ENCODE results near the gene SMIM20. TPM values are rescaled to one million over a fixed set of nuclear protein-coding genes. Genes with fewer than 3 reads are reported as not detected.

The SMIM20 gene
- total RNA-seq, 2 donors from 2014 or later = 36.5 to 37.4 TPM

- Histone ChIP-seq H3K4me3 (no peak overlapping the region), H3K9ac (ENCODE audit: low read depth in 2 of 2, low read length in 2 of 2) (no peak overlapping the region), H3K4me1 (no peaks in the 10 kb centered on the region), H3K36me3 (no peaks in the 10 kb centered on the region), H3K9me3 (no peaks in the 10 kb centered on the region), H3K27ac (no peak overlapping the region), H3K27me3 (no peaks in the 10 kb centered on the region)
- no peak for TF ChIP-seq CTCF (IDR thresholded peaks at IDR 0.05)
- no peak for DNase-seq
- intact Hi-C loops (cut with DNase I) = no loop called here
Observed at GRCh38 chr4:25883565-25883964, 30.5 kb upstream of the SMIM20 start.

GRCh38 chr4:25884031-25884782 lies 29.8 kb upstream of the SMIM20 start:
- Histone ChIP-seq H3K9ac (ENCODE audit: low read depth in 2 of 2, low read length in 2 of 2) (no peak overlapping the region), H3K36me3 (no peaks in the 10 kb centered on the region), H3K4me1 (no peaks in the 10 kb centered on the region), H3K4me3 (no peak overlapping the region), H3K27me3 (no peaks in the 10 kb centered on the region), H3K9me3 (no peaks in the 10 kb centered on the region), H3K27ac (no peak overlapping the region)
- intact Hi-C loops (cut with DNase I) = no loop called here
- DNase-seq = no peak
- TF ChIP-seq CTCF (IDR thresholded peaks at IDR 0.05) = no peak

GRCh38 chr4:25888781-25889180 lies 25.2 kb upstream of the SMIM20 start:
- H3K4me1 ChIP-seq = no peaks in the 10 kb centered on the region
- H3K9me3 ChIP-seq = no peaks in the 10 kb centered on the region
- intact Hi-C loops (cut with DNase I) = no loop called here
- H3K27ac ChIP-seq = no peak overlapping the region
- no peaks in the 10 kb centered on the region for H3K27me3 ChIP-seq
- TF ChIP-seq CTCF (IDR thresholded peaks at IDR 0.05) = no peak
- H3K4me3 ChIP-seq = no peak overlapping the region
- no peak for DNase-seq
- H3K9ac ChIP-seq (ENCODE audit: low read depth in 2 of 2, low read length in 2 of 2) = no peak overlapping the region
- H3K36me3 ChIP-seq = no peaks in the 10 kb centered on the region

- no peaks in the 10 kb centered on the region for H3K4me1 ChIP-seq
- no peak overlapping the region for H3K4me3 ChIP-seq
- H3K9me3 ChIP-seq = no peaks in the 10 kb centered on the region
- intact Hi-C loops (cut with DNase I) = no loop called here
- no peaks in the 10 kb centered on the region for H3K36me3 ChIP-seq
- H3K27ac ChIP-seq = no peak overlapping the region
- no peak for DNase-seq
- H3K9ac ChIP-seq (ENCODE audit: low read depth in 2 of 2, low read length in 2 of 2) = no peak overlapping the region
- H3K27me3 ChIP-seq = no peaks in the 10 kb centered on the region
- TF ChIP-seq CTCF (IDR thresholded peaks at IDR 0.05) = no peak
Observed at GRCh38 chr4:25889589-25890503, 24.2 kb upstream of the SMIM20 start.

- no peak for DNase-seq
- intact Hi-C loops (cut with DNase I) = no loop called here
- TF ChIP-seq CTCF (IDR thresholded peaks at IDR 0.05) = no peak
Observed at GRCh38 chr4:25890571-25891485, 23.2 kb upstream of the SMIM20 start.

More at GRCh38 chr4:25890571-25891485, 23.2 kb upstream of the SMIM20 start:
- Histone ChIP-seq H3K27ac (no peak overlapping the region), H3K9me3 (no peaks in the 10 kb centered on the region), H3K9ac (ENCODE audit: low read depth in 2 of 2, low read length in 2 of 2) (no peak overlapping the region), H3K27me3 (no peaks in the 10 kb centered on the region), H3K4me1 (no peaks in the 10 kb centered on the region), H3K4me3 (no peak overlapping the region), H3K36me3 (no peaks in the 10 kb centered on the region)

All from colonic mucosa (tissue), 4 donors.